HG02973 (cell line): ENCODE measurements around the gene TOGARAM2.

Experiments
- ATAC-seq: cut with Tn5 transposase; IDR thresholded peaks from one replicate; pipeline ENCODE4 v1.9.1; 2021; ENCODE audit warnings: moderate library complexity; ENCODE audit not compliant: unreplicated experiment

TOGARAM2 gene

DNA sequence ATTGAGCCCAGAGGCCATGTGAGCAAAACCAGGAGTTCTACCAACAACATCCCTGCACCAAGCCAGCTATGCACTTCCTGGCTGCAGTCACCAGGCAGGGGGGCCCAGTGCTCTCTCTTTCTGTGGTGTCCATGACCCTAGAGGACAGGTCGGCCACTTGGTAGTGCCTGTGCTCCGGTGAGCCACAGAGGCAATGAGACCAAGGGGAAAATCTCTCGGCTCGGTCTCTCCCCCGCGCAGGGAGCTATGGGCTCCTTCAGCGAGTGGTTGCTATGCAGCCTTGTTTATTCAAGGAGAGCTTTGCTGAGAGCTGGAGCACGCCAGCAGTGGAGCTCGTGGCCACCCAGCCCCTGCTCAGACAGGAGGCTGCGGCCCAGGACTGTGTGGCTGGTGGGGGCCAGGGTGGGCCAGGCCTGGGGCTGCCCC is at the start of gene TOGARAM2:
Gene TOGARAM2 (plus strand): TSS at position 283 of the 426 bp plus-strand sequence. CDS start 13,537 bp downstream, outside the sequence.
- no peak for ATAC-seq

GRCh38 chr2:28934769-28935168 is 46.3 kb upstream of the TOGARAM2 start:
- ATAC-seq = no peak

- ATAC-seq = no peak
Observed at GRCh38 chr2:28941008-28941407, 40.1 kb upstream of the TOGARAM2 start.

DNA sequence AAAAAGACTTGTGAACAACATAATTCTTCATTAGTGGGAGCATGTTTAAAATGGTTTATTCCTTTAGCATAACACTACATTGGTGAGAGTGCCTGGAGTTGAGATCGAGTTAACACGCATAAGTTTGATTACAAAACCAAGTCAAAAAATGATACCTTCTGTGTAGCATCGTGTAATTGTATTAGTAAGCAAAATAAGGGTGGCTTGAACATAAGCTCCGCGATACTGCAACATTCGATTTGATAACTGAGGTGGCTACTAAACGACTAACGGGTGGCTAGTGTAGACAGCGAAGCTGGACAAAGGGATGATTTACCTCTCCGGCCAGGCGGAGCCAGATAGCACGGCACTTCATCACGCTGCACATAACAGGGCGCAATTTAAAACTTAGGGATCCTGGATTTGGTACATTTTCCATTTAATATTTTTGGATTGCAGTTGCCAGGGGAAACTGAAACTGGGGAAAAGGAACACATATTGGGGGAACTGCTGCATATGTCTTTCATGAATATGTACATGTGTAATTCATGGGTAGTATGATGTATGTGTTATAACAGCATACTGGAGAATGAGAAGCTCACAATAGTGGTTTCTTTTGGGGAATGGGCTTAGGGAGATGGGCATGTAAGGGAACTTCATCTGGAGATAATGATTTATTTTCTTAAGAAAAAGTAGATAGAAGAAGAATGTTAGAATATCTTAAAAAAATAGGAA is 36.4 kb upstream of the TOGARAM2 start:
- no peak for ATAC-seq

DNA sequence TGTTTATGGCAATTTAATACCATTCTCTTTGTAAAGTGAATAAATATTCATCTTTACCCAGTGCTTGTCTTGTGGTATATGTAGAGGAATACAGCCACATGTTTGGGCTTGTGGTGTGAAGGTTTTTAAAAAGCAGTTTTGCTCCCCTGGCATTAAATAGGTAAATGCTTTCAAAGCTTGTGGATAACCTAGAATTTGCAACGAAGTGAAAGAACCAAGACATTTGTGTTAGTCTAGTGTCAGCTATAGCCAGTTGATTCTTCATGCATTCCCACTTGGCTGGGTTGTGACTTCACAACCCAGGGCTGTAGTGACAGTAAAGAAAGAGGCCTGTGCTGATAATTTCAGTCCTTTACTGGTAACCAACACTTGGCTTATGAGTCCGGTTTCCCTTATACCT is 32.9 kb upstream of the TOGARAM2 start:
- ATAC-seq = no peak

DNA sequence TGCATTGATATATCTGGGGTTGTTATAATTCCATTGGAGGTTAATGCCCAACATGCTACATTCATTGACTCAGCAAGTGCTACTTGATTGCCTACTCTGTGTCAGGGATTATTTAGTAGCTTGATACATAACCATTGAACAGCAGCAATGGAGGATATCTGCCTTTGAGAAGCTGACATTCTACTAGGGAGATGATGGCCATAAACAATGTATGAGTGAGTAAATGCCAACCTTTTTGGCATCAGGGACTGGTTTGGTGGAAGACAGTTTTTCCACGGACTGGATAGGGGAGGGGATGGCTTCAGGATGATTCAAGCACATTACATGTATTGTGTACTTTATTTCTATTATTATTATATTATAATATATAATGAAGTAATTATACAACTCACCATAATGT is 31.9 kb upstream of the TOGARAM2 start:
- no peak for ATAC-seq

DNA sequence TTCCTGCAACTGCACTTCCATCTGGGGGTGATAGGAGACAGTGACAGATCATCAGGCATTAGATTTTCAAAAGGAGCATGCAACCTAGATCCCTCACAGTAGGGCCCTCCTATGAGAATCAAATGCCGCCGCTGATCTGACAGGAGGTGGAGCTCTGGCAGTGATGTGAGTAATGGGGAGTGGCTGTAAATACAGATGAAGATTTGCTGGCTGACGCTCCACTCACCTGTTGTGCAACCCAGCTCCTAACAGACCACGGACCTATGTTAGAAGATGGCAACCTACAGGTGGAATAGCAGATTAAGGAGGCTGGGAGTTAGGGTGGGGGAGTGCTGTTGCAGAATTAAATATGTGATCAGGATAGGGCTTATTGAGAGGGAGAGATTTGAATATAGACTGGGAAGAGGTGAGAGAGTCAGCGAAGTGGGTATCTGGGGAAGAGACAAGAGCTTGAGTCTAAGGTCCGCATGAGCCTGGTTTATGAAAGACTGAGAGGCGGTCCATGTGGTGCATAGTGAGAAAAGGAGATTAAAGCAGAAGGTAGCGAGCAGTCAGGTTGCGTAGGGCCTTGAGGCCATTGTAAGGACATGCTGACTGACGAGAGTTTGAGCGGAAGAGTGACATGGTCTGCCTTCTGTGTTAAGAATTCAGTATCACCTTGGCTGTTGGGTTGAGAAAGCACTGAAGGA is 31.3 kb upstream of the TOGARAM2 start:
- no peak for ATAC-seq

GRCh38 chr2:28950941-28951630 is 30.0 kb upstream of the TOGARAM2 start:
- no peak for ATAC-seq

GRCh38 chr2:28951910-28952835 is 28.9 kb upstream of the TOGARAM2 start:
- ATAC-seq = no peak

DNA sequence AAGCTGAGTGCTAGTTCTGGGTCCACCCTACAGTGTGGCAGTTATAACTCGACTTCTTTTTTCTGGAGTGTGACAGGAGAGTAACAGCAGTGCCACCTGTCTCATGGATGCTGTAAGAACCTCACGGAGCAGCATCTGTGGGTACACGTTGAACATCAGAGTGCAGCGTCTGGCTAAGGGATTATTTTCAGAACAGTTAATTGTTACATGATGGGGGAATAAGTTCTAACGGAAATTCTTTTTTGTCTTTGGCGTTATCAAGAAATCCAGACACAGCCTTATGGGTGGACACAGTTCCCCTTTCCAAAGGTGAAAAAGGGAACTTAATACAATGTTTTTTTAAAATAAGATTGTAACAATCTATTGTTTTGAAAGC is 28.3 kb upstream of the TOGARAM2 start:
- no peak for ATAC-seq

GRCh38 chr2:28955467-28955866 is 25.6 kb upstream of the TOGARAM2 start:
- no peak for ATAC-seq

DNA sequence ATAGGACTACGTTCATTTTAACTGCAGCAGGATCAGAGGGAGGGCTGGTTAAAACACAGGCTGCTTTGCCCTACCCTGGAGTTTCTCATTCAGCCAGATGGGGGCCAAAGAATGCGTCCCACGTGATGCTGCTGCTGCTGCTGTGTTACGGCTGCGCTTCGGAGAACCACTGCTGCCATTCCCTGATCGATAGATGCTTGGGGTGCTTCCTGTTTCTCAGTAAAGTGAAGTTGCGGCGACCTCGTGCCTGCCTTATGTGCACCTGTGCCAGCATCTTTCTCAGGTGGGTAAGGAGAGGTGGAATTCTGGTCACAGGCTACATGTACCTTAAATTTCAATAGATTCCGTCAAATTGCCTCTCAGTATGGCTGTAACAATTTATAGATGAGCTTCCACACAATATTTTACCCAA is 24.7 kb upstream of the TOGARAM2 start:
- no peak for ATAC-seq

DNA sequence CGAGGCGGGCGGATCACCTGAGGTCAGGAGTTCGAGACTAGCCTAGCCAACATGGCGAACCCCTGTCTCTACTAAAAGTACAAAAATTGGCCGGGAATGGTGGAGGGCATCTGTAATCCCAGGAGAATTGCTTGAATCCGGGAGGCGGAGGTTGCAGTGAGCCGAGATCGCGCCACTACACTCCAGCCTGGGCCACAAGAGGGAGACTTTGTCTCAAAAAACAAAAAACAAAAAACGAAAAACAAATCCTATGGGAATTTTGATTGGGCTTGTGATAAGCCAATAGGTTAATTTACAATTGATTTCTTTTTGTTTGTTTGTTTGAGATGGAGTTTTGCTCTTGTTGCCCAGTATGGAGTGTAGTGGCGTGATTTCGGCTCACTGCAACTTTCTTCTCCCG is 24.2 kb upstream of the TOGARAM2 start:
- no peak for ATAC-seq

- no peak for ATAC-seq
Observed at GRCh38 chr2:28958689-28959088, 22.4 kb upstream of the TOGARAM2 start.

- ATAC-seq = no peak
Observed at GRCh38 chr2:28960401-28960800, 20.7 kb upstream of the TOGARAM2 start.

DNA sequence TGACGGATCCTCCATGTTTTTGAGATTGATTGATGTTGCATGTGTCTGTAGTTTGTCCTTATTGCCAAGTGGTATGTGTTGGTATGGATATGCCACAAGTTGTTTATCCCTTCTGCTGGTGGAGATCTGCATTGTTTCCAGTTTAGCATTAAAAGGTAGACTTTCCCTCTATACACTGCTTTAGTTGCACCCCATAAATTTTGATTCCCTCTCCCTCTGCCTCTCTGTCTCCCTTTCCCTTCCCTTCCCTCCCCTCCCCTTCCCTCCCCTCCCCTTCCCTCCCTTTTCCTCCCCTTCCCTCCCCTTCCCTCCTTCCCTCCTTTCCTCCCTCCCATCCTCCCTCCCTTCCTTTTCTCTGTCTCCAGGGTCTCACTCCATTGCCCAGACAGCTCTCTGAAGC is 18.6 kb upstream of the TOGARAM2 start:
- ATAC-seq = no peak

- no peak for ATAC-seq
Observed at GRCh38 chr2:28970464-28971160, 10.5 kb upstream of the TOGARAM2 start.

GRCh38 chr2:28972778-28973335 is 8.2 kb upstream of the TOGARAM2 start:
- no peak for ATAC-seq

DNA sequence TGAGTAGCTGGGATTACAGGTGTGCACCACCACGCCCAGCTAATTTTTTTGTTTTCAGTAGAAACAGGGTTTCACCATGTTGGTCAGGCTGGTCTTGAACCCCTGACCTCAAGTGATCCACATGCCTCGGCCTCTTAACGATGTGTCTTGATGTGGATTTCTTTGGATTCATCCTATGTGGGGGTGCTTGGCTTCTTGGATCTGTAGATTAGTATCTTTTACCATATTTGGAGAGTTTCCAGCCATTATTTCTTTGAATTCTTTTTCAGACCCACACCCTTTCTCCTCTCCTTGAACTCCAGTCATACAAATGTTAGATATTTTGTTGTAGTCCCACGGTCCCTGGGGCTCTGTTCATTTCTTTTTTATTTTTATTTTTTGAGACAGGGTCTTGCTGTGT is 6.8 kb upstream of the TOGARAM2 start:
- no peak for ATAC-seq

GRCh38 chr2:28975671-28976070 is 5.4 kb upstream of the TOGARAM2 start:
- ATAC-seq = no peak
